K562 (cell line): Measurements from ENCODE around the gene PARD3B. TPM values are rescaled to one million over a fixed set of nuclear protein-coding genes. Genes with fewer than 3 reads are reported as not detected.

Source experiments
- CBX2 ChIP-seq: fragments of 200-600 bp; sonication (generic); IDR thresholded peaks from one replicate; pipeline ENCODE4 v1.6.1; 2012; ENCODE audit warnings: mild to moderate bottlenecking, low read length, inconsistent platforms; ENCODE audit not compliant: insufficient read depth, poor library complexity, severe bottlenecking
- ETV6 ChIP-seq, 3 experiments: fragments of 150-350 bp in 1 of 3; sonication (generic) in 1 of 3; formaldehyde crosslinking in 1 of 3; IDR thresholded peaks; 2 replicates each; pipeline versions ENCODE4 v1.6.1 to v1.8.0; 2014 to 2022; ENCODE audit warnings: borderline replicate concordance in 2 of 3, low read depth in 2 of 3, antibody characterized with exemption in 1 of 3, low read length in 1 of 3, mild to moderate bottlenecking in 1 of 3, missing genetic modification reagents in 1 of 3
- HNRNPLL ChIP-seq: fragments of 200-400 bp; formaldehyde crosslinking; IDR thresholded peaks from 2 replicates; pipeline ENCODE4 v1.6.1; 2017; ENCODE audit warnings: low read length, low read depth, mild to moderate bottlenecking; ENCODE audit not compliant: poor library complexity, severe bottlenecking
- KDM4B ChIP-seq, 2 experiments: fragments of 450-650 bp in 1 of 2; sonication (generic) in 1 of 2; IDR thresholded peaks; 2 replicates each; pipeline ENCODE4 v1.6.1; 2016 to 2017; ENCODE audit warnings: borderline replicate concordance in 2 of 2, antibody characterized with exemption in 1 of 2, low read depth in 1 of 2, mild to moderate bottlenecking in 1 of 2
- KLF6 ChIP-seq: fragments of 250-450 bp; sonication (Bioruptor Pico); IDR thresholded peaks from 2 replicates; pipeline ENCODE4 v1.4.0; 2020; ENCODE audit warnings: mild to moderate bottlenecking, moderate library complexity, borderline replicate concordance
- MIER1 ChIP-seq: fragments of 450-650 bp; IDR thresholded peaks from 2 replicates; pipeline ENCODE4 v1.6.1; 2016; ENCODE audit warnings: antibody characterized with exemption, mild to moderate bottlenecking, low read depth
- MXI1 ChIP-seq: IDR thresholded peaks from 2 replicates; pipeline ENCODE4 v1.6.1; 2011; ENCODE audit warnings: low read depth, mild to moderate bottlenecking, improper control_type of control experiment, low read length
- ZNF174 ChIP-seq: fragments of 250-450 bp; sonication (Bioruptor Pico); IDR thresholded peaks from 2 replicates; pipeline ENCODE4 v1.4.0; 2020; ENCODE audit warnings: mild to moderate bottlenecking
- ZNF197 ChIP-seq: fragments of 200-800 bp; sonication (Bioruptor generic); IDR thresholded peaks from 2 replicates; pipeline ENCODE4 v1.6.1; 2016; ENCODE audit warnings: low read depth, missing genetic modification characterization, missing compliant biosample characterization
- ZNF583 ChIP-seq: fragments of 250-450 bp; sonication (Bioruptor Pico); IDR thresholded peaks from 2 replicates; pipeline ENCODE4 v1.4.0; 2020
- polyA plus RNA-seq, 8 experiments: library from polyadenylated mRNA; depleted of rRNA in 4 of 8; stranded (reverse) in 5 of 8; unstranded in 3 of 8; fragments of >200 nt; fragmentation: Nextera tagmentation in 2 of 8; fragmentation: Illumina TruSeq in 1 of 8; extraction: Ambion mirVana in 2 of 8; extraction: Trizol in 1 of 8; gene quantifications; 2 replicates each; pipeline versions ENCODE4 v1.2.1 to v1.2.3, GENCODE V29; 2011 to 2014; ENCODE audit warnings: inconsistent platforms in 1 of 8, missing spikeins in 1 of 8
- total RNA-seq, 7 experiments: library from RNA; depleted of rRNA in 6 of 7; stranded (reverse); fragments of >200 nt in 6 of 7; fragmentation: Illumina TruSeq in 2 of 7; extraction: Trizol in 2 of 7; gene quantifications; 2 replicates each; pipeline versions ENCODE4 v1.2.1 to v1.2.3, GENCODE V29; 2011 to 2021; ENCODE audit warnings: low replicate concordance in 1 of 7
- TF ChIP-seq, protein P1 (sequence below): fragments of 450-650 bp; IDR thresholded peaks from 2 replicates; pipeline ENCODE4 v1.6.1; 2014; ENCODE audit warnings: low read depth, mild to moderate bottlenecking, moderate library complexity, borderline replicate concordance
- TF ChIP-seq, protein P2 (sequence below), 2 experiments: fragments of 450-650 bp; IDR thresholded peaks; 2 replicates each; pipeline ENCODE4 v1.6.1; 2018; ENCODE audit warnings: mild to moderate bottlenecking in 2 of 2, low read depth in 1 of 2; ENCODE audit not compliant: partially characterized antibody in 2 of 2
- TF ChIP-seq, protein P3 (sequence below): fragments of 250-450 bp; sonication (Bioruptor Pico); IDR thresholded peaks from 2 replicates; pipeline ENCODE4 v1.4.0; 2020; ENCODE audit warnings: borderline replicate concordance

Gene PARD3B
- total and polyA plus RNA-seq, 9 of the 15 experiments (the other 6 are each of a cell fraction or from before 2014, with no cell fraction given): 0.15 to 3.0 (median 1.1) TPM

DNA sequence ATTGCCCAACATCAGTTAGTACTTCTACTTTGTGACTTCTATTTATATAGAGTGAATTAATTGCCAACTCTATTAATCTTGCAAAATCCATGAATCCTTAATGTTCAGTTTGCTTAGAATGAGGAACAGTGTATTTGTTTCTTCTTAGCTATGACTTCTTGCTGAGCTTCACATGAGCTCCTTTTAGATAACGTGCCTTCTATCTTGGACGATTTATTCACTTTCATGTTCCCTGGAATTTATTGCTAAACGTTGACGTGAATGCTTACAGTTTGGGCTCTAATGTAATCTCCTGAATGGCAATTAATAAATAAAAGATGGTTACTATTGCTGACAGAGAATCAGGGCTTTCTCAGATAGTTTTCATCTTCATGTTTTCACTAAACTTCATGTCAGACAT, 752.6 kb downstream of the PARD3B start (continued):
- TF ChIP-seq, protein P1, sequence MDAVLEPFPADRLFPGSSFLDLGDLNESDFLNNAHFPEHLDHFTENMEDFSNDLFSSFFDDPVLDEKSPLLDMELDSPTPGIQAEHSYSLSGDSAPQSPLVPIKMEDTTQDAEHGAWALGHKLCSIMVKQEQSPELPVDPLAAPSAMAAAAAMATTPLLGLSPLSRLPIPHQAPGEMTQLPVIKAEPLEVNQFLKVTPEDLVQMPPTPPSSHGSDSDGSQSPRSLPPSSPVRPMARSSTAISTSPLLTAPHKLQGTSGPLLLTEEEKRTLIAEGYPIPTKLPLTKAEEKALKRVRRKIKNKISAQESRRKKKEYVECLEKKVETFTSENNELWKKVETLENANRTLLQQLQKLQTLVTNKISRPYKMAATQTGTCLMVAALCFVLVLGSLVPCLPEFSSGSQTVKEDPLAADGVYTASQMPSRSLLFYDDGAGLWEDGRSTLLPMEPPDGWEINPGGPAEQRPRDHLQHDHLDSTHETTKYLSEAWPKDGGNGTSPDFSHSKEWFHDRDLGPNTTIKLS: no peak
- TF ChIP-seq ETV6 (IDR thresholded peaks at IDR 0.05; ENCODE audit: borderline replicate concordance in 1 of 2, low read depth in 2 of 2, low read length in 1 of 2): no peak
- no peak for TF ChIP-seq ETV6 (CRISPR knock-in tag; IDR thresholded peaks at IDR 0.05; ENCODE audit: borderline replicate concordance)
- no peak for TF ChIP-seq KDM4B (IDR thresholded peaks at IDR 0.05; ENCODE audit: borderline replicate concordance in 2 of 2, low read depth in 1 of 2)
- TF ChIP-seq, protein P2, sequence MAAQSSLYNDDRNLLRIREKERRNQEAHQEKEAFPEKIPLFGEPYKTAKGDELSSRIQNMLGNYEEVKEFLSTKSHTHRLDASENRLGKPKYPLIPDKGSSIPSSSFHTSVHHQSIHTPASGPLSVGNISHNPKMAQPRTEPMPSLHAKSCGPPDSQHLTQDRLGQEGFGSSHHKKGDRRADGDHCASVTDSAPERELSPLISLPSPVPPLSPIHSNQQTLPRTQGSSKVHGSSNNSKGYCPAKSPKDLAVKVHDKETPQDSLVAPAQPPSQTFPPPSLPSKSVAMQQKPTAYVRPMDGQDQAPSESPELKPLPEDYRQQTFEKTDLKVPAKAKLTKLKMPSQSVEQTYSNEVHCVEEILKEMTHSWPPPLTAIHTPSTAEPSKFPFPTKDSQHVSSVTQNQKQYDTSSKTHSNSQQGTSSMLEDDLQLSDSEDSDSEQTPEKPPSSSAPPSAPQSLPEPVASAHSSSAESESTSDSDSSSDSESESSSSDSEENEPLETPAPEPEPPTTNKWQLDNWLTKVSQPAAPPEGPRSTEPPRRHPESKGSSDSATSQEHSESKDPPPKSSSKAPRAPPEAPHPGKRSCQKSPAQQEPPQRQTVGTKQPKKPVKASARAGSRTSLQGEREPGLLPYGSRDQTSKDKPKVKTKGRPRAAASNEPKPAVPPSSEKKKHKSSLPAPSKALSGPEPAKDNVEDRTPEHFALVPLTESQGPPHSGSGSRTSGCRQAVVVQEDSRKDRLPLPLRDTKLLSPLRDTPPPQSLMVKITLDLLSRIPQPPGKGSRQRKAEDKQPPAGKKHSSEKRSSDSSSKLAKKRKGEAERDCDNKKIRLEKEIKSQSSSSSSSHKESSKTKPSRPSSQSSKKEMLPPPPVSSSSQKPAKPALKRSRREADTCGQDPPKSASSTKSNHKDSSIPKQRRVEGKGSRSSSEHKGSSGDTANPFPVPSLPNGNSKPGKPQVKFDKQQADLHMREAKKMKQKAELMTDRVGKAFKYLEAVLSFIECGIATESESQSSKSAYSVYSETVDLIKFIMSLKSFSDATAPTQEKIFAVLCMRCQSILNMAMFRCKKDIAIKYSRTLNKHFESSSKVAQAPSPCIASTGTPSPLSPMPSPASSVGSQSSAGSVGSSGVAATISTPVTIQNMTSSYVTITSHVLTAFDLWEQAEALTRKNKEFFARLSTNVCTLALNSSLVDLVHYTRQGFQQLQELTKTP (IDR thresholded peaks at IDR 0.05; ENCODE audit: low read depth in 1 of 2, partially characterized antibody in 2 of 2): no peak
- TF ChIP-seq ZNF174 (CRISPR knock-in tag): no peak
- TF ChIP-seq ZNF197: no peak
- TF ChIP-seq MIER1: no peak
- TF ChIP-seq CBX2: no peak
- no peak for TF ChIP-seq KLF6 (CRISPR knock-in tag)
- no peak for TF ChIP-seq MXI1
- TF ChIP-seq ZNF583: no peak
- TF ChIP-seq, protein P3, sequence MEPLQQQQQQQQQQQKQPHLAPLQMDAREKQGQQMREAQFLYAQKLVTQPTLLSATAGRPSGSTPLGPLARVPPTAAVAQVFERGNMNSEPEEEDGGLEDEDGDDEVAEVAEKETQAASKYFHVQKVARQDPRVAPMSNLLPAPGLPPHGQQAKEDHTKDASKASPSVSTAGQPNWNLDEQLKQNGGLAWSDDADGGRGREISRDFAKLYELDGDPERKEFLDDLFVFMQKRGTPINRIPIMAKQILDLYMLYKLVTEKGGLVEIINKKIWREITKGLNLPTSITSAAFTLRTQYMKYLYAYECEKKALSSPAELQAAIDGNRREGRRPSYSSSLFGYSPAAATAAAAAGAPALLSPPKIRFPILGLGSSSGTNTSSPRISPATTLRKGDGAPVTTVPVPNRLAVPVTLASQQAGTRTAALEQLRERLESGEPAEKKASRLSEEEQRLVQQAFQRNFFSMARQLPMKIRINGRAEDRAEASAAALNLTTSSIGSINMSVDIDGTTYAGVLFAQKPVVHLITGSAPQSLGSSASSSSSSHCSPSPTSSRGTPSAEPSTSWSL: no peak
- no peak for TF ChIP-seq HNRNPLL
